Measurements from ENCODE around the gene SHC2.
A peak's percentile ranks its signal among the peaks of the same experiment; 100 is the strongest.

Gene SHC2

GRCh38 chr19:460877-461720, at the start of gene SHC2:
SHC2 (minus strand) TSS chr19:461033; CDS start chr19:460996, 37 bp downstream.
- DNase-seq (ENCODE audit: low read depth in 2 of 2, low spot score in 1 of 2): no peak

- DNase-seq (ENCODE audit: low read depth in 2 of 2, low spot score in 1 of 2): no peak
These were observed 47.6 kb upstream of the SHC2 start for GRCh38 chr19:508204-509150.

- peak in 1 of 2 donors; percentile 78 for DNase-seq (ENCODE audit: low read depth in 2 of 2, low spot score in 1 of 2)
These were observed 46.7 kb upstream of the SHC2 start, which contains the start of gene TPGS1 for GRCh38 chr19:507286-508203. TPGS1 (plus strand) TSS chr19:507497; CDS start chr19:507507, 10 bp downstream.

- DNase-seq (ENCODE audit: low read depth in 2 of 2, low spot score in 1 of 2): peak; percentile 85 to 88
These were observed 45.8 kb upstream of the SHC2 start for GRCh38 chr19:506404-507285.

- no peak for DNase-seq (ENCODE audit: low read depth in 2 of 2, low spot score in 1 of 2)
These were observed 43.8 kb upstream of the SHC2 start for GRCh38 chr19:504616-505015.

GRCh38 chr19:501646-502045, 40.8 kb upstream of the SHC2 start:
- no peak for DNase-seq (ENCODE audit: low read depth in 2 of 2, low spot score in 1 of 2)

GRCh38 chr19:498977-499623, 38.3 kb upstream of the SHC2 start:
- DNase-seq (ENCODE audit: low read depth in 2 of 2, low spot score in 1 of 2): no peak

GRCh38 chr19:498511-498891, 37.7 kb upstream of the SHC2 start:
- DNase-seq (ENCODE audit: low read depth in 2 of 2, low spot score in 1 of 2): no peak

- DNase-seq (ENCODE audit: low read depth in 2 of 2, low spot score in 1 of 2): no peak
These were observed 37.2 kb upstream of the SHC2 start for GRCh38 chr19:497869-498510.

- no peak for DNase-seq (ENCODE audit: low read depth in 2 of 2, low spot score in 1 of 2)
These were observed 36.6 kb upstream of the SHC2 start for GRCh38 chr19:497491-497868.

GRCh38 chr19:496986-497385, 36.2 kb upstream of the SHC2 start:
- DNase-seq (ENCODE audit: low read depth in 2 of 2, low spot score in 1 of 2): no peak

GRCh38 chr19:496112-496665, 35.4 kb upstream of the SHC2 start, which contains the start of gene MADCAM1:
MADCAM1 (plus strand) TSS chr19:496486; CDS start chr19:496500, 14 bp downstream.
- no peak for DNase-seq (ENCODE audit: low read depth in 2 of 2, low spot score in 1 of 2)

- DNase-seq (ENCODE audit: low read depth in 2 of 2, low spot score in 1 of 2): no peak
These were observed 34.7 kb upstream of the SHC2 start for GRCh38 chr19:495402-496111.

GRCh38 chr19:495081-495401, 34.2 kb upstream of the SHC2 start:
- DNase-seq (ENCODE audit: low read depth in 2 of 2, low spot score in 1 of 2): no peak

- DNase-seq (ENCODE audit: low read depth in 2 of 2, low spot score in 1 of 2): no peak
These were observed 33.6 kb upstream of the SHC2 start for GRCh38 chr19:494171-495080.

GRCh38 chr19:493391-494170, 32.7 kb upstream of the SHC2 start:
- no peak for DNase-seq (ENCODE audit: low read depth in 2 of 2, low spot score in 1 of 2)
